A549 treated with dexamethasone at 1 μM for 4 hours (cell line): Measurements from ENCODE around the gene ABCC12. TPM values are rescaled to one million over a fixed set of nuclear protein-coding genes. Genes with fewer than 3 reads are reported as not detected.

Experiments
- total RNA-seq: library from RNA; stranded (reverse); fragments of 200-300 nt; extraction: Qiagen RNA extraction; gene quantifications from 5 replicates; pipeline ENCODE4 v1.2.3, GENCODE V29; 2022

The ABCC12 gene
- 0.02 to 0.06 TPM (median 0.05 TPM) in 3 of 5 replicates, not detected in the others for total RNA-seq

DNA sequence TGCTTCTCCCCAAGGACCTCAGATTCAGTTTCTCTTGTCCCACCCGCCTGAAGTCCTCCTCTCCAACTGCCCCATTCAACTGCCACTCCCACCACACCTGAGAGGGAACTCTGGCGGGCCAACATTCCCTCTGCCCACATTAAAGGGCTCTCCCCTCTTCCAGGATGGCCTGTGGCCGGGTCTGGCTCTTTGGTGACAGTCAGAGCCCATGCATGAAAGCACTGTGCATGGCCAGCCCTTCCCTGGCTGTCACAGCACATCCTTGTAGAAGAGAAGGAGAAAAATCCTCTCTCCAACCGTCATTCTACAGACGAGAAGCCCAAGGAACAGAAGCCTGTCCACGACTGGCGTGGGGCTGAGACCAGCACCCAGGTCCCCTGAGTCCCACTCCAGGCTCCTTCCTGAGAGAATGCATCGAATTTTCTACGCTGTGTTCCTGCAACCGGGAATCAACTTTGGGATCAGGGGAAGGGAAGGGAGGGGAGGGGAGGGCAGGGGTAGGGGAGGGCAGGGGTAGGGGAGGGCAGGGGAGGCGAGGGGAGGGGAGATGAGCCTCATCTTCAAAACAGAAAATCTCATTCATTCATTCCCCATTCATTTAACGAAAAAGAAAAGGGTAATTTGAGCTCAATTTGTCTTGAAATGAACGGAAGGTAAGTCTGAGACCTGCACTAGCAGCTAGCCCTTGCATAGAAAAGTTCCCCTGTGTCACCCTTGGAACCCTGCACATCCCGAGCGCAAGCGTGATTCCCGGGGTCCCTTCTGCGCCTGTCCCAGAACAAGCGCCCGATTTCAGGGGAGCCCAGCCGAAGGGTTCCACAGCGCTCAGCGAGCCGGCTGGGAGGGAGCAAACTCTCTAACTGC is at the start of gene ABCC12:
Gene ABCC12, minus strand, starts transcription at position 68 of the 864 bp plus-strand sequence. CDS start 9,569 bp downstream, outside the sequence.

Other genes starting within 250 kb of the ABCC12 start
- 25.3 to 35.8 TPM (median 35.5 TPM) in 5 replicates for gene LONP2, start 88.3 kb upstream of the ABCC12 start, total RNA-seq
- gene ABCC11, start 91.5 kb upstream of the ABCC12 start, total RNA-seq: 0.11 to 0.21 TPM (median 0.14 TPM) in 4 of 5 replicates, not detected in the other
- 11.9 to 14.2 TPM (median 12.9 TPM) in 5 replicates for gene SIAH1, start 229.4 kb upstream of the ABCC12 start, total RNA-seq